Measurements from ENCODE around the gene BOLA1. TPM values are rescaled to one million over a fixed set of nuclear protein-coding genes. Genes with fewer than 3 reads are reported as not detected.

BOLA1 gene
- total and polyA plus RNA-seq, 2 of the 13 experiments (the other 11 are each of a cell fraction or from before 2014, with no cell fraction given), result 3.2 to 4.2 TPM

GRCh38 chr1:149887456-149888246, 11.7 kb upstream of the BOLA1 start:
- H3K27ac ChIP-seq (ENCODE audit: extremely low read length, insufficient read depth, low read length), result peak overlapping the region; percentile 95
- peak; percentile 63 for ATAC-seq
- TF ChIP-seq CREM (IDR thresholded peaks at IDR 0.05) (peak; percentile 74; the same call in 1 of the 2 replicates), CREM (CRISPR knock-in tag; IDR thresholded peaks at IDR 0.05) (no peak), HIVEP1 (CRISPR knock-in tag; IDR thresholded peaks at IDR 0.05) (0 out of 2 replicates have a peak, but pooled peaks have one; percentile 25), ZNF18 (CRISPR knock-in tag; IDR thresholded peaks at IDR 0.05; ENCODE audit: insufficient replicate concordance) (no peak), ISX (CRISPR knock-in tag; conservative IDR thresholded peaks at IDR 0.05) (no peak), ONECUT2 (CRISPR knock-in tag; IDR thresholded peaks at IDR 0.05) (no peak), AHDC1 (CRISPR knock-in tag; IDR thresholded peaks at IDR 0.05; ENCODE audit: borderline replicate concordance) (no peak; the same call in 1 of the 2 replicates), CCAR2 (optimal IDR thresholded peaks at IDR 0.05; ENCODE audit: low read depth, low read length) (no peak), DPF2 (CRISPR knock-in tag; IDR thresholded peaks at IDR 0.05; ENCODE audit: borderline replicate concordance, low read depth) (no peak)
- TF ChIP-seq, protein P1, sequence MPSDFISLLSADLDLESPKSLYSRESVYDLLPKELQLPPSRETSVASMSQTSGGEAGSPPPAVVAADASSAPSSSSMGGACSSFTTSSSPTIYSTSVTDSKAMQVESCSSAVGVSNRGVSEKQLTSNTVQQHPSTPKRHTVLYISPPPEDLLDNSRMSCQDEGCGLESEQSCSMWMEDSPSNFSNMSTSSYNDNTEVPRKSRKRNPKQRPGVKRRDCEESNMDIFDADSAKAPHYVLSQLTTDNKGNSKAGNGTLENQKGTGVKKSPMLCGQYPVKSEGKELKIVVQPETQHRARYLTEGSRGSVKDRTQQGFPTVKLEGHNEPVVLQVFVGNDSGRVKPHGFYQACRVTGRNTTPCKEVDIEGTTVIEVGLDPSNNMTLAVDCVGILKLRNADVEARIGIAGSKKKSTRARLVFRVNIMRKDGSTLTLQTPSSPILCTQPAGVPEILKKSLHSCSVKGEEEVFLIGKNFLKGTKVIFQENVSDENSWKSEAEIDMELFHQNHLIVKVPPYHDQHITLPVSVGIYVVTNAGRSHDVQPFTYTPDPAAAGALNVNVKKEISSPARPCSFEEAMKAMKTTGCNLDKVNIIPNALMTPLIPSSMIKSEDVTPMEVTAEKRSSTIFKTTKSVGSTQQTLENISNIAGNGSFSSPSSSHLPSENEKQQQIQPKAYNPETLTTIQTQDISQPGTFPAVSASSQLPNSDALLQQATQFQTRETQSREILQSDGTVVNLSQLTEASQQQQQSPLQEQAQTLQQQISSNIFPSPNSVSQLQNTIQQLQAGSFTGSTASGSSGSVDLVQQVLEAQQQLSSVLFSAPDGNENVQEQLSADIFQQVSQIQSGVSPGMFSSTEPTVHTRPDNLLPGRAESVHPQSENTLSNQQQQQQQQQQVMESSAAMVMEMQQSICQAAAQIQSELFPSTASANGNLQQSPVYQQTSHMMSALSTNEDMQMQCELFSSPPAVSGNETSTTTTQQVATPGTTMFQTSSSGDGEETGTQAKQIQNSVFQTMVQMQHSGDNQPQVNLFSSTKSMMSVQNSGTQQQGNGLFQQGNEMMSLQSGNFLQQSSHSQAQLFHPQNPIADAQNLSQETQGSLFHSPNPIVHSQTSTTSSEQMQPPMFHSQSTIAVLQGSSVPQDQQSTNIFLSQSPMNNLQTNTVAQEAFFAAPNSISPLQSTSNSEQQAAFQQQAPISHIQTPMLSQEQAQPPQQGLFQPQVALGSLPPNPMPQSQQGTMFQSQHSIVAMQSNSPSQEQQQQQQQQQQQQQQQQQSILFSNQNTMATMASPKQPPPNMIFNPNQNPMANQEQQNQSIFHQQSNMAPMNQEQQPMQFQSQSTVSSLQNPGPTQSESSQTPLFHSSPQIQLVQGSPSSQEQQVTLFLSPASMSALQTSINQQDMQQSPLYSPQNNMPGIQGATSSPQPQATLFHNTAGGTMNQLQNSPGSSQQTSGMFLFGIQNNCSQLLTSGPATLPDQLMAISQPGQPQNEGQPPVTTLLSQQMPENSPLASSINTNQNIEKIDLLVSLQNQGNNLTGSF (CRISPR knock-in tag; IDR thresholded peaks at IDR 0.05), result no peak

More at GRCh38 chr1:149887456-149888246, 11.7 kb upstream of the BOLA1 start:
- WGBS (ENCODE audit: low lambda C conversion rate), result under 1% methylated on average over 29 of the region's 46 CpGs
- no peak overlapping the region for H2AFZ ChIP-seq (ENCODE audit: low read length)
- H3K4me2 ChIP-seq (ENCODE audit: low read depth, low read length), result peak overlapping the region; percentile 93
- BruUV-seq (replicated peaks), result TSS peak; percentile 28
- no peaks in the 10 kb centered on the region for H4K20me1 ChIP-seq (ENCODE audit: insufficient read depth, low read length)
- no peaks in the 10 kb centered on the region; a peak in 1 of 5 replicates for H3K27me3 ChIP-seq (ENCODE audit: control insufficient read depth in 1 of 2, insufficient read depth in 2 of 2, low read length in 2 of 2)
- H3K9me3 ChIP-seq (ENCODE audit: low read length), result no peaks in the 10 kb centered on the region
- ChIA-PET POLR2A (interaction anchor here (0.7 to 5.4 kb wide), 25 partner anchors 9 to 1652 kb away, joined by 3 to 74 read pairs (median 5); partner anchors contain the start of genes BOLA1, MTMR11, OTUD7B and PLEKHO1), CTCF (ENCODE audit: low intra/inter-chr PET ratio, low total read pairs) (interaction anchor here (1.2 to 1.5 kb wide), 2 partner anchors 55 to 299 kb away, joined by 5 to 6 read pairs; no protein-coding TSS in a partner anchor)
- in situ Hi-C loops (cut with HindIII; ENCODE audit: extremely low pct_ligation_motif_present, low pct_unique_long_range_greater_than_20kb) (no loop called here), intact Hi-C loops (cut with micrococcal nuclease; ENCODE audit: unreplicated experiment) (loop anchor here (1.0 kb wide), 2 partner anchors 55 to 163 kb away; no protein-coding TSS in a partner anchor)
- peak overlapping the region; percentile 87 for H3K9ac ChIP-seq (ENCODE audit: insufficient read depth, low read depth, low read length)
- FAIRE-seq (peak; percentile 85), DNase-seq (ENCODE audit: low spot score) (peak; percentile 98)
- peaks cover 3% of the 10 kb centered on the region for H3K79me2 ChIP-seq (ENCODE audit: insufficient read depth, low read length)
- peak overlapping the region; percentile 63 to 76 (median 68) for H3K4me3 ChIP-seq (replicated peaks in 1 of 3; ENCODE audit: insufficient read depth in 1 of 3, low read depth in 2 of 3, low read length in 3 of 3)
- H3K4me1 ChIP-seq (ENCODE audit: insufficient read depth, low read length), result peaks cover 36% of the 10 kb centered on the region
- no peaks in the 10 kb centered on the region for H3K36me3 ChIP-seq (replicated peaks in 1 of 2; ENCODE audit: control insufficient read depth in 1 of 2, insufficient read depth in 2 of 2, low read length in 2 of 2)

Data from HepG2 (cell line).